HG02870 (cell line): ENCODE measurements around the gene GALNT2.

Experiments used
- ATAC-seq: cut with Tn5 transposase; IDR thresholded peaks from one replicate; pipeline ENCODE4 v1.9.1; 2021; ENCODE audit warnings: mild to moderate bottlenecking, moderate library complexity; ENCODE audit not compliant: unreplicated experiment

The GALNT2 gene

DNA sequence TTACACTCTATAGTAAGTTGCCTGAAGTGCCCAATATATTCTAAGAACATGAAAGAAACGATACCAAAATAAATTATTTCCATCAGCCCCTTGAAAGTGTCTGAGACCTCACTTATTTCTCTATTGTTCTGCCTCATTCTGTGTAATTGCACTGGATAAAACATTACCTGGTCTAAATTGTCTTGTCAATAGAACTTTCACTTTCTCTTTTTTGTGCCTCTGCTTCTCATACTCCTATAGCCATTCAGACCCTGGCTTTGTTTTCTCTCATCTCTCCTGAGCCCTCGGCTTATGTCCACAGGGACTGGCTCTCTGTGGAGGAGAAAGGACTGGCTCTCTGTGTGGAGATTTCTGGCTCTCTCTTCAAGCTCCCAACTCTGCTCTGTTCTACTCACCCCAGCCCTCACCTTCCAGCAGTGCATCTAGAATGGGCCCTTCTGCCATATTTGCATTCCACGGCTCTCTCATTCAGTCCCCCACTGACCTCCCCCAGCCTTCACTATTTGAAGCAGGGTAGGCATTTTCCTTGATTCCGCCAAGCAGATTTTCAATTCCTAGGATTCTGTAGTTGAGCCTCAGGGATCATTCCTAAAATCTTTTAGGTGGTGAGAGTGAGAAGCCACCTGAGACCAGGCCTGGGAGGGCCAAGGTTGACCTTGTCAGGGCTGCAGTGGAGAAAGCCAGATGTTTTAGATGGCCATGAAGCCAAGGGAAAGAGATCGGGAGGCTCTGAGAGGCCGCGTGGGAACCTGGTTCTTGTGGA is 15.9 kb upstream of the GALNT2 start:
- ATAC-seq, result no peak

DNA sequence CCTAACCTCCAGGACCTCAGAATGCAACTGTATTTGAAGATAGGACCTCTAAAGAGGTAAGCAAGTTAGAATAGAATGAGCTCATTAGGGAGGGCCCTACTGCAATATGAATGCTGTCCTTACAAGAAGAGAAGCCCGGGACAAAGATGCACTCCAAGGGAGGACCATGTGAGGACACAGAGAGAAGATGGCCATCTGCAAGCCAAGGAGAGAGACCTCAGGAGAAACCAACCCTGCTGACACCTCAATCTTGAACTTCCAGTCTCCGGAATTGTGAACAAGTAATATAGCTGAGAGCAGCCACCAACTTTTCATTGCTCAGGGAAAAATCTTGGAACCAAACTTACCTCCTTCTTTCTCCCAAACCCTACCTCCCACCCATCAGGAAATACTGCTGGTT is 15.0 kb upstream of the GALNT2 start:
- ATAC-seq, result no peak

DNA sequence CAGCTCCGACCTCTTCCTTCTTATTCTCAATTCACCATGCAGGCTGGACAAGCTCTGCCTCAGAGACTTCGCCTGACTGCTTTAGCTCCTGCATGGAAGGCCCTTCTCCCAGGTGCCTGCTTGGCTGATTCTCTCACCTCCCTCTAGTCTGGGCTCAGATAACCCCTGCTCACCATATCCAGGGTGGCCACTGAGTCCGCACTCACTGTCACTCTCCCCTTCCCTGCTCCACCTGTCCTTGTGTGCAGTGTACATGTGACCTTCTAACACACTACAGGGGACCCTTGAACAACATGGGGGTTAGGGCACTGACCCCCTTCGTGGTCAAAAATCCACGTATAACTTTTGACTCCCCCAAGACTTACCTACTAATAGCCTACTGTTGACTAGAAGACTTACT is 14.4 kb upstream of the GALNT2 start:
- no peak for ATAC-seq

DNA sequence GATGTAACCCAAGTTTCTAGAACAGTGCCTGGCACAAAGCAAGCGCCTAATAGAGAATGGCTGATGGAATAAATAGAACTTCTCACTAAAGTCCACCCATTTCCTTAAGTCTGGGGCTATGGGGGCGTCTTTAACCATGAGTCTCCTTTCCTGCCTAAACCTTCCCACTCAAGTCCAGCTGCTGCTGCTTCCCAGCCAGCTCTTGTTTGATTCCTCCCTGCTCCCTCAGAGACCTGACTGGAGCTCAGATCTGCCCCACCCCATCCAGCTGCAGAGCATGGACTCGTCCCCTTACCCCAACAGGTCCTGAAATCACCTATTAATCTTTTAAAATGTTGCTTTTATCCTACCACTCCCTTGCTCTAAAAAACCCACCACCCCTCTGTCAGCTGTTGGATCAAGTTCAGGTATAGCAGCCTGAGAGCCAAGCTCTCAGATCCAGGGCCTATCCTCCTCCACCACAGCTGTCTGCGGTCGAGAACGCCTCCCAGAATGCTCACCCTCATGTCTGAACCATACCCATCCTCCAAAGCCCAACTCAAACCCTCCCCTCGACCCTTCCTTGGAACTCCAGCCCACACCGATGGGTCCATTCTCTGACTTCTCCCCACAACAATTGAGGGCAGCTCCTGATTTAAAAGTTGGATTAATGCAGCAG is 12.8 kb upstream of the GALNT2 start:
- no peak for ATAC-seq

DNA sequence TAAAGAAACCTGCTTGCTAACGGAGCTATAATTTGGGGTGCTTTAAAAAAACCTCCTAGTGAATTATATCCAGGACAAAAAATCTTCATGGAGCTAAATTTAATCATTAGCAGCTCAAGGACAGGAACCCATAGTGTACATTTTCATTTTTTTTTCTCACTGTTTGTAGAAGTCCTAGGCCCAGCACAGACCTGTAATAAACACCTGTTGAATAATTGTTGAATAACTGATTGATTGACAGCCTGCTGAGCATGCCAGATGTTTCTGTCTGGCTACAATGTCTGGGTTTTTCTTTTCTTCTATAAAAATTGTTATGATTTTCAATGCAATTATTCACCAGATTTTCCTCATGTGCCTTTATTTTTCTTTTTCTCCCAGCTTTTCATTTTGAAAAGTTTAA is 10.9 kb upstream of the GALNT2 start:
- no peak for ATAC-seq

DNA sequence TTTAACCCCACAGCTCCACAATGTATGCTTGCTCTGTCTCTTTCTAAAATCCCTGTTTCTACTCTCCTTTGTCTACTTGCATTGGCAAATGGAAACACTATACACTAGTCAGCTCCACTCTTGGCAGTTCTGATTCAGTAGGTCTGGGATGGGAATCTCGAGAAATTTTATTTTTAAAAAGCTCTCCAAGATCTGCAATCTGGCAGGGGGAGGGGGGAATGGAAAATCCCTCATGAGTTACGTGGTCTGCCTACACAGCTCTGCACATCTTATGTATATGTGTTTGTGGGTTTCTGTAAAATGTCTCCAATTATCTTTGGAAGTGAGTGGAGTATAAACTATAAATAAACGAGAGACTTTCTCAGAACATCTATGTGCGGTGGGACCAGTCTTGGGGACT is 9.9 kb upstream of the GALNT2 start:
- no peak for ATAC-seq

DNA sequence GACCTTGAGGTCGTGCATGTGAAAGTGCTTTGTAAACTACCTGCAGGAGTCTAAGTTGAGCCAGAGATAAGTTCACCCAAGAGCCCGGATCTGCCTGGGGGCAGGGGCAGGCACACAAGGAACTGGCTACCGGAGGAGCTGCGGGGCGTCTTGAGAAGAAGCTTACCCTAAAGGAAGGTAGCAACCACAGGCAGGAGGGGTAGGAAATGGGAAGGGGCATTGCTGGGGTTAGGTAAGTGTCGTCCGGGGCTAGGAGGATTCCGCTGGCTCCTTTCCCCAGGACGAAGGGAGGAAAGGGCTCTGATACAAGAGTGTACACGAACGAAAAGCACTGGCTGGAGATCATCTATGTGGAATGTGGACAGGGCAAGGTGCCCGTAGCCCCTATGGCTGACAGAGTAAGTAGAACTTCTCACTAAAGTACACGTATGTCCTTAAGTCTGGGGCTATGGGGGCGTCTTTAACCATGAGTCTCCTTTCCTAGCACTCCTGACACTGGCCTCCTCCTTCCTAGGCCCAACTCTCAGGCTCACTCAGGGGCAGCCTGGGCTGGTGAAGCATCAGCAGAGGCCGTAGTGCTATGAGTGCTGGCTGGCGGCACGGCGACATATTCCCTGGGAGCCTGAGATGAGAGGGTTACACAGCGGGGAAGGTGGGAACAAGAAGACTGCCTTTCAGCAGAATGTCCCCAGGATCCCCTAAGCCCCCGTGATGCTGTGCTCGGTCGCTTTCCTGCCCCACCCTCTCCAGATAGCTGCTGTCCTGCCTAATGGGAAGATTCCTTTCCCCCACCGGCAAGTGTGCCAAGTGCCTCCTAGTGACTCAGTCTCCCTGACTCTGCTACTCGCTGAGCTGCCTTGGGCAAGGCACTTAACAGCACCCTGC is 9.1 kb upstream of the GALNT2 start:
- ATAC-seq, result no peak

DNA sequence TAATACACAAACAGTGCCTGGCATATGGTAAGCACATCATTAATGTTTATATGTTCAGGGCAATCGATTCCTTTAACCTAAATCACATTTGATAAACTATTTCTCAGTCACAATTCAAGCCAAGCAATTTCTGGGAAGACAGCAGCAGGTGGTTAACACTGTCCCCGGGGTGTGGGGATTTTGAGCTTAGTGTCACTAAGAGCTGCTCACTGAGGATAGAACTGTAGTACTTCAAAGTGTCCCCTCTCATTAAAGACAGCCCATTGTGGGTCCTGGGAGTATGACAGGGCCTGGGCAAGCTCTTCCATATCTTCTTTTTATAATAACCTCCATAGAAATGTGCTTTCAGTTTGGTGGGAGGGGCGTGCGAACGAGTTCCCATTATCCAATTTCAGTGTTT is 8.4 kb upstream of the GALNT2 start:
- ATAC-seq, result no peak

DNA sequence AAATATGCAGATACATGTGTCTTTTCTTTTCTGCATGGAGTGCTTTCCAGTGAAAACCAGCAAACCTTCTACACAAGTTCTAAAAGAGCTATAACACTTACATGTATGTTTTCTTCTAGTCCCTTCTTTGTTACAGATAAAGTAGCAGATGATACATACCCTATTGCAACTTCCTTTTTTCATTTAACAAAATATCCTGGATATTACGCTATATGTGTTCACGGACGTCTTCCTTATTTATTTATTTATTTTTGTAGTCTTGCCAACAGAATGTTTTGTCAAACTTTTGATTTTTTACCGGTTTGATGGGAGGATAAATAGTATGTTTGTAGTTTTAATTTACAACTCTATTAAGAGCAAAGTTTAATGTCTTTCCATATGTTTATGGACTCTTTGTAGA is 5.2 kb upstream of the GALNT2 start:
- no peak for ATAC-seq

DNA sequence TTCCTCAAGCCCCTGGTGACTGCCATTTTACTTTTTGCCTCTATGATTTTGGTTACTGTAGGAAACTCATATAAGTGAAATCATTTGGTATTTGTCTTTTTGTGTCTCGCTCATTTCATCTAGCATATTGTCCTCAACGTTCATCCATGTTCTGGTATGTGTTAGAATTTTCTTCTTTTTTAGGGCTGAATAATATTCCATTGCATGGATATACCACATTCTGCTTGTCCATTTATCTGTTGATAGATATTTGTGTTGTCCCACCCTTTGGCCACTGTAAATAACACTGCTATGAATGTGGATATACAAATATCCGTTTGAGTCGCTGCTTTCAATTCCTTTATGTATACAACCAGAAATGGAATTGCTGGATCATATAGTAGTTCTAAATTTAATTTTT is 4.5 kb upstream of the GALNT2 start:
- ATAC-seq, result no peak

DNA sequence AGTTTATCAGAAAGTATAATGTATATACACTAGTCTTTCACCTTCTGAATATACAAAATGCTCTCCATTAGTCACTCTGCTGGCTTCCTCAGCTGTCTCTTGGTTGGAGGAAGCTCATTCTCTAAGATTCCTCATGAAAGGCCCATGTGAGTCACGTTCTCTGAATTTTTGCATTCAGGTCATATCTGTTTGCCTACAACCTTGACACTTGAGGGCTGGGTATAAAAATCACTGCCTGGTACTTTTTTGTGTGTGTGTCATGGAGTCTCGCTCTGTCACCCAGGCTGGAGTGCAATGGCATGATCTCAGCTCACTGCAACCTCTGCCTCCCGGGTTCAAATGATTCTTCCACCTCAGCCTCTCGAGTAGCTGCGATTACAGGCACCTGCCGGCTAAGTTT is 2.8 kb upstream of the GALNT2 start:
- no peak for ATAC-seq

DNA sequence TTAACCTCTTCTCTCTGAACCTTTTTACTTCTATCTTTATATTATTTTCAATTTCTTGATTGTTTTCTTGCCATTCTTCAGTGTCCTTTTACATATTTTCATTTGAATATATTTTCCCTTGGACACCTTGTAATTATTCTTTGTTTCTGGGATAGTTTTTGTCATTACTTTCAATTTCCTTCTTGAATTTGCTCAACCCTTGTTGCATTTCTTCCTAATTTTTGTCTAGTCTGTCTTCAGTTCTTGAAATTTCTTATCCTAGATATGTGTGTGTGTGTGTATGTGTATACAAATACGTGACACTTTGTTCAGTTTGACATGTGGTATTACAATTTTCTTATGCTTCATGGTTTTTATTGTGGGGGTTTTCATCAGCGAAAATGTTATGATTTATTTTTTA is 1.9 kb upstream of the GALNT2 start:
- ATAC-seq, result no peak

DNA sequence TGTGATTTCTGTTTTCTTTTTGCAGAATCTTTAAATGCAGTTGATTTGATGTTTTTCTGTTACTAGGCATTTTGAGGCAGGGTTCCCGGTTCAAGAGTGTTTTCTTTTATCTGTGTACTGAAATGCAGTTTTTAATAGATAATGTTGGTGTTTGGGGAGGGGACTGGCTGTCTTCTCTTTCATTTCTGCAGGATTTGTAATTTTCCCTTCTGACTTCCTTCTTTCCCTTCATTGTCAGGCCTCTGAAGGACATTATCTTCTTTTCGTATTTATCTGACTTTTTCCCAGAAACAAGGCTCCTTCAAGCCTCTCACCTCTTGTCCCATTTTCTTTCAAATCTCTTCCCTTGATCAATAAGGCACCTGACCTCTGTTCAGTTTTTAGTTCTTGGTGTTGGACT is 1.5 kb upstream of the GALNT2 start:
- ATAC-seq, result no peak

DNA sequence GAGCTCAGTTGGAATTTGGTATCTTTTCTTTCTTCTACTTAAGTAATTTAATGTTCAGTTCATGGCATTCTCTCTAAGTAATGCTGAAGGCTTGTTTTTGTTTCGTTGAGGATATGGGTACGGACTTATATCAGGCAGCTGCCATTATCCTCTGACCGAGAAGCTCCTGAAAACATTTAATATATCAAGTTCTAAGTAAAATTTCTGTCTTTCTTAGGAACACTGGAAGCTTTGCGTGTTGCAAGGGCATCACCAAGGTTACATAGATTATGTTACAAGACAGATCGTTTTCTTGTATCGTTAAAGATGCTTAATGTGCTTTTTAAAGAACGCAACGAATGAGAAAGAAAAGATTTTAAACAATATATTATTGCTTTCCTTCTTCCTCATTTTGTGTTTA is 1.0 kb upstream of the GALNT2 start:
- ATAC-seq, result no peak

DNA sequence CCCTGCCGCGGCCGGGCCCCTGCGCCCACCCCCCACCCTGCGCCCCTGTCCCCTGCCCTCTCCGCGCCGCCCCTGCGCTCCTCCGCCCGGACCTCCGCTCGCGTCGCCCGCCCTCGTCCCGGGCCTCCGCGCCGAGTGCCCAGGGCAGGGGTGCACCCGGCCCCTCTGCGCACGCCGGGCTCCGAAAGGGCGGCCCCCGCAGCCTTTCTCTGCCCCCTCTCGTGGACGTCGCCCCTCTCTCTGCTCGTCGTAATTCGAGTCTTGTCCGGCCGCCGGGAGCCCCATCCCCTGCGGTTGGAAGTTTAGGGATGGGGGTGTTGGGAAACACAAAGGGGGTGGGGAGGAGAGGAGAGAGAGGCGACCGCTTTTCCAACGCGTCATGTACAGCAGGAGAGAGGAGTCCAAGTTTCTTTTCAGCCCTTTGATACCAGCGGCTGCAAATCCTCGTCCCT is 407 bp downstream of the GALNT2 start:
- peak; percentile 23 for ATAC-seq

DNA sequence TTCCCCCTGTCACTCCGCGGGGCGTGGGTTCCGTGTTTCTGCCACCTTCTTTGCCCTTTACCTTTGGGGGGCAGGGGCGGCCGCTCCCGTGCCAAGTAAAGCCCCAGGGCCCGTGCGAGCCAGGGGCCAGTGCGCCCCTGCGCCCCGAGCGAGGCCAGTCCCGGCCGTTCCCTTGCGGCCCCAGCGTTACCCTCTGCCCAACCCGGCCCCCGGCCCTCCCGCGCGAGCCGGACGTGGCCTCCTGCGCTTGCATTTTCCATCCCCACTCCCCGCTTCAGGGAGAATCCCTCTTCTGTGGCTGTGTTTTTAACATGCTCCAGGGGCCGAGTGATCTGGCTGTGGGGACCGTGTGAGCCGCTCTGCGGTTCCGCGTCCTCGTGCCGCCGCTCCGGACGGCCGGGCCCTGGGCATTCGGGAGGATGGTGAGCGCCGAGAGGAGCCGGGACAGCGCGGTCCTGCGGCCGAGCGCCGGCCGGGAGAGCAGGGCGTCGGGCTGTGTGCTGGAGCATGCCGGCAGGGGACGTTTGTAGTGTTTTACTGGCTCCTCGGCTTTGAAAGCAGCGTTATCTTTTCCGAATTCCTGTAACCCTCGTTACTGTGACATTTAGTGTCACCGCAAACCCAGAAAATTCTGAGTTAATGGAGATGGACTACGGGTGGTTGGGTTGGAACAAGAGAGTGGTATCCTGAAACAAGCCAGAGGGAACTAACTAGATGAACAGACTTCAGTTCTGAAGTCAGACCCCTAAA is 1.0 kb downstream of the GALNT2 start:
- no peak for ATAC-seq

DNA sequence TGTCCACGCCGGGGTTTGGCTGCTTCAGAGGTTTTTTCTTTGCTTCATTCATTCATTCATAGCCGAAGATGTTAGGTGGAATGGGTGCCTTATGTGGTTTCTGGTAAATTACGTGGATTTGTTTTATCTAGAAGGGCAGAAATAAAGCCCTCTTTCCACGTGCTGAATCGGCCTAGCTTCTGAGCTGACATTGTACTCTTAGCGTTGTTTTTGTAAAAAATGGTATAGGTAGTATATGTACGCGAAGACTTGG is 1.5 kb downstream of the GALNT2 start:
- ATAC-seq, result no peak

DNA sequence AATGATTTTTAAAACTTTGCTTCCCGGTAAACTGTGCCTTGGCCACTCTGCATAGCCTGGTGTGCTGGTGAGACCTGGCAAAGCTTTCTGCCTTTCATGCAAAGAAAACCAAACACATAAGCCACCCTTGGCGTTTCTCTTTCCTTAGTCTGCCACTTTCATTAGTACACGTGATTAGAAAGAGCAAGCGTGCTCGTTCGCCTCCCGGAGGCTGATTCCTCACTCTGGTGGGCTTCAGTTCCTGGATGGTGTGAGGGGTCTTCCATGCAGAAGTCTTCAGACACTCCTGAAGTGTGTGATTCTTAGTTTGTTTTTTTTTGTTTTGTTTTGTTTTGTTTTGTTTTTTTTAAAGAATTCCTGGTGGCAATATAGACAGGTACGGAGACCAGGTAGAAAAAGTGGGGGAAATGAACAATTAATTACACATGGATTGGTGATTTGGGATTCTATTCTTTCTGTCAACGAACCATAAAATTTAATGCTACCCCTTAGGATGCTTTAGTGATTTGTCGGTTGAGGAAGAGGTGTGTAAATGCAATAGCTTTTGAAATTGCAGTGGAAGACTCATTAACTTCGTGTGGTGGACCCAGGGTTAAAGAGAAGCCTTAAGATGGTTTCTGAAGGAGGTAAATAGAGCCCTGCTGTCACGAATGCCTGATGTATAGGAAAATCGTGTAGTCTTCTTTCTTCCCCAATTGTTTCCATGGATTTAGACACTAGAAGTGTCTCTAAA is 2.1 kb downstream of the GALNT2 start:
- ATAC-seq, result no peak

DNA sequence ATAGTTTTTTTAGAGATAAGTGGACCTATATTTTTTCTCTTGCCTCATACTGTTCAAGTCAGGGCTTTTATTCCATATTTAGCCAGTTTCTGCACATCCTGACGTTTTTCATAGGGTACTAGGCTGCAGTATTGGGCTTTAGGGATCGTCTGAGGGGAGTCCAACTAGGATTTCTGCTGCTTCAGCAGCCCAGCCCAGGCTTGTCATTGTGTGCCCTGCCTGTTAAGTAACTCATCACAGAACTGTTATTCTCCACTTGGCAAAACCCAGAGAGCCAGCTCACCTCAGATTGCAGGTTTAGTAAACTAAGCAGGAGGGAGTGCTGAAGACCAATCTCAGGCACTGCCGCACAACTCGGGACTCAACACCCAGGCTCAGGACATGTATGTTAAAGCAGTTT is 2.8 kb downstream of the GALNT2 start:
- ATAC-seq, result no peak

DNA sequence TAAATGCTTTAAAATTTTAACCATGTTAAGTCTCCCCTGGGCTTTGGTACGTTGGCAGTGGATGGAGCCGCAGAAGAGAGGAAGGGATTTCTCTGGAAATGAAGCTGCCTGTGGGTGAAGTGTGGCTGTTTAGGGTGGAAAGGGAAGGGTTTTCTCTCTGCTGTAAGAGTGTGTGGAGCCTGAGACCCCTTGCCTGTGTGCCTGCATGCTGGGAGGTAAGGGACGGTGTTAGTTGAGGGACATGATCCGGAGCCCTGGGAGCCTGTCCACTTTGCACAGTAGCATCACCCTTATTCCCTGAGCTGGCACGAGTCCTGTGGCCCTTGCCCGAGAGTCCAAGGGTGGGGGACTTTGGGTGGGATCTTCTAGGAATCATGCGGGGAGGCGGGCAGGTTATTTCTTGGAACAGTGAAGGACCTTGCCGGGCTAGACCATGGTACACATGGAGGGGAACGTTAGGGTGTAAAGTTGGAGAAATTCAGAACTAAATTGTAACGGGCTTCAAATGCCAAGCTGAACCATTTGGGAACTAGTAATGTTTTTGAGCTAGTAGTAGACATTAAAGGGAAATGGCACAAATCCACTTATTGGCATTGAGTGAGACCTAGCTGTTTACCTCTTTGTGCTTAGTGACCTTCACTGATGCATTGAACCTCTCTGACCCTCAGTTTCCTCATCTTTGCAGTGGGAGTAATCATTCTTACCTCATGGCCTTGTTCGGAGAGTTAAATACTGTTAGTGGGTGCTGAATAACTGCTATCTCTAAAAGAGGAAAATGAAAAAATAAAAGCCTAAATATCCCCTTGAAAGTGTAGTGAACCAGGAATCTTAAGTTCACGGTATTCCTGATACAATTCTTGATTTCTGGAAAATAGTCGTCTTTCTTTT is 3.5 kb downstream of the GALNT2 start:
- no peak for ATAC-seq
